Ramos (cell line): ENCODE data around the gene PITPNC1.
"Not testable (repeated sequence)": the region's sequence is repeated elsewhere in the genome, so short reads cannot be mapped to it uniquely, and the experiment has no call there.

ENCODE experiments used
- in situ Hi-C: fragments of 300-500 bp; cut with MboI; formaldehyde crosslinking; loops from one replicate; pipeline ENCODE4 v1.14.3; 2022; ENCODE audit warnings: low sequenced_read_pairs; ENCODE audit not compliant: unreplicated experiment

PITPNC1 gene

GRCh38 chr17:67449845-67450755 is 73.0 kb downstream of the PITPNC1 start:
- in situ Hi-C loops: no loop called here

GRCh38 chr17:67452681-67453554 is 75.8 kb downstream of the PITPNC1 start:
- in situ Hi-C loops: no loop called here

GRCh38 chr17:67456103-67456502 is 79.0 kb downstream of the PITPNC1 start:
- in situ Hi-C loops: no loop called here

- in situ Hi-C loops: no loop called here
Measured at GRCh38 chr17:67456889-67457288, 79.8 kb downstream of the PITPNC1 start.

- in situ Hi-C loops: no loop called here
Measured at GRCh38 chr17:67458203-67458602, 81.1 kb downstream of the PITPNC1 start.

GRCh38 chr17:67459985-67460384 is 82.9 kb downstream of the PITPNC1 start:
- in situ Hi-C loops: no loop called here

GRCh38 chr17:67461228-67461780 is 84.2 kb downstream of the PITPNC1 start:
- in situ Hi-C loops: no loop called here

GRCh38 chr17:67461876-67462275 is 84.8 kb downstream of the PITPNC1 start:
- in situ Hi-C loops: no loop called here

- in situ Hi-C loops: no loop called here
Measured at GRCh38 chr17:67466251-67466796, 89.2 kb downstream of the PITPNC1 start.

GRCh38 chr17:67467500-67468455 is 90.7 kb downstream of the PITPNC1 start:
- in situ Hi-C loops: no loop called here

GRCh38 chr17:67469208-67469980 is 92.3 kb downstream of the PITPNC1 start:
- in situ Hi-C loops: no loop called here

- in situ Hi-C loops: no loop called here
Measured at GRCh38 chr17:67470163-67470562, 93.1 kb downstream of the PITPNC1 start.

GRCh38 chr17:67471118-67471517 is 94.0 kb downstream of the PITPNC1 start:
- in situ Hi-C loops: no loop called here

- in situ Hi-C loops: not testable (repeated sequence)
Measured at GRCh38 chr17:67472606-67473005, 95.5 kb downstream of the PITPNC1 start.

GRCh38 chr17:67474081-67474661 is 97.1 kb downstream of the PITPNC1 start:
- in situ Hi-C loops: no loop called here

- in situ Hi-C loops: no loop called here
Measured at GRCh38 chr17:67475161-67475937, 98.3 kb downstream of the PITPNC1 start.

- in situ Hi-C loops: no loop called here
Measured at GRCh38 chr17:67476787-67477335, 99.8 kb downstream of the PITPNC1 start.
